GM19468 (cell line): Measurements from ENCODE around the gene OR4C45.
"Not testable (repeated sequence)": the region's sequence is repeated elsewhere in the genome, so short reads cannot be mapped to it uniquely, and the experiment has no call there.

ENCODE experiments used
- ATAC-seq: cut with Tn5 transposase; IDR thresholded peaks from one replicate; pipeline ENCODE4 v1.9.1; 2021; ENCODE audit warnings: mild to moderate bottlenecking, moderate library complexity, moderate number of reproducible peaks; ENCODE audit not compliant: unreplicated experiment; ENCODE audit errors: extremely low read depth

OR4C45 gene

GRCh38 chr11:50032574-50032973, at the start of gene OR4C45:
TSS of gene OR4C45 (plus strand) at chr11:50032874.
- ATAC-seq, result no peak

- ATAC-seq, result no peak
Observed at GRCh38 chr11:49995565-49995964, 37.1 kb upstream of the OR4C45 start.

- no peak for ATAC-seq
Observed at GRCh38 chr11:50030193-50030592, 2.5 kb upstream of the OR4C45 start.

- ATAC-seq, result not testable (repeated sequence)
Observed at GRCh38 chr11:50036239-50036638, 3.6 kb downstream of the OR4C45 start.

- no peak for ATAC-seq
Observed at GRCh38 chr11:50037251-50037650, 4.6 kb downstream of the OR4C45 start.

GRCh38 chr11:50044647-50045046, 12.0 kb downstream of the OR4C45 start:
- ATAC-seq, result no peak

- not testable (repeated sequence) for ATAC-seq
Observed at GRCh38 chr11:50063056-50063455, 30.4 kb downstream of the OR4C45 start.

GRCh38 chr11:50070389-50070788, 37.7 kb downstream of the OR4C45 start:
- ATAC-seq, result no peak

- no peak for ATAC-seq
Observed at GRCh38 chr11:50071584-50072225, 39.0 kb downstream of the OR4C45 start.

- ATAC-seq, result no peak
Observed at GRCh38 chr11:50072226-50073112, 39.8 kb downstream of the OR4C45 start.

GRCh38 chr11:50073113-50074105, 40.7 kb downstream of the OR4C45 start:
- ATAC-seq, result no peak

GRCh38 chr11:50074161-50074560, 41.5 kb downstream of the OR4C45 start:
- ATAC-seq, result no peak

GRCh38 chr11:50075856-50076255, 43.2 kb downstream of the OR4C45 start:
- no peak for ATAC-seq

- ATAC-seq, result no peak
Observed at GRCh38 chr11:50077526-50077925, 44.9 kb downstream of the OR4C45 start.

GRCh38 chr11:50078001-50078400, 45.3 kb downstream of the OR4C45 start:
- ATAC-seq, result no peak

GRCh38 chr11:50078946-50079345, 46.3 kb downstream of the OR4C45 start:
- ATAC-seq, result not testable (repeated sequence)

GRCh38 chr11:50080256-50080655, 47.6 kb downstream of the OR4C45 start:
- no peak for ATAC-seq
